Left lung (tissue), 10 donors: ENCODE measurements around the gene ADAMTS17. TPM values are rescaled to one million over a fixed set of nuclear protein-coding genes. Genes with fewer than 3 reads are reported as not detected.

Experiments used
- ATAC-seq: fragments of 200-7000 bp; cut with Tn5 transposase; one replicate; pipeline ENCODE4 v1.9.1; 2020; ENCODE audit warnings: moderate library complexity
- DNase-seq, 4 donors: peaks; one replicate each; pipeline ENCODE4 v3.0.0-alpha.2; 2013 to 2020
- H3K27ac ChIP-seq, 2 donors: fragments of 200-600 bp; sonication (generic) in 1 of 2; one replicate each; pipeline versions ENCODE4 v1.5.0 to v1.8.0; 2020 to 2021
- H3K27me3 ChIP-seq, 2 donors: fragments of 200-600 bp; sonication (generic) in 1 of 2; one replicate each; pipeline versions ENCODE4 v1.5.0 to v1.8.0; 2020 to 2021
- H3K36me3 ChIP-seq, 2 donors: fragments of 200-600 bp; sonication (generic) in 1 of 2; one replicate each; pipeline versions ENCODE4 v1.5.0 to v1.8.0; 2020 to 2021
- H3K4me1 ChIP-seq, 2 donors: fragments of 200-600 bp; one replicate each; pipeline ENCODE4 v1.8.0; 2021
- H3K4me3 ChIP-seq, 2 donors: fragments of 200-600 bp; sonication (generic) in 1 of 2; one replicate each; pipeline versions ENCODE4 v1.5.0 to v1.8.0; 2020 to 2021; ENCODE audit warnings: mild to moderate bottlenecking in 1 of 2
- H3K9me3 ChIP-seq, 2 donors: fragments of 200-600 bp; sonication (generic) in 1 of 2; one replicate each; pipeline versions ENCODE4 v1.5.0 to v1.8.0; 2020 to 2021
- intact Hi-C, 2 donors: fragments of 100-400 bp; cut with DNase I; formaldehyde crosslinking; loops; one replicate each; pipeline versions ENCODE4 v1.11.2 to v1.14.2; 2022
- polyA plus RNA-seq, 6 donors: library from polyadenylated mRNA; unstranded; fragments of 120-200 nt; gene quantifications; one replicate each; pipeline ENCODE4 v1.2.1, GENCODE V29; 2013; ENCODE audit not compliant: insufficient read length in 6 of 6
- total RNA-seq, 2 donors: library from RNA; stranded (reverse); fragmentation: NEBNext Ultra II Directional; extraction: Animal tissue kit (Norgen Biotek cat#: 25700); gene quantifications; one replicate each; pipeline ENCODE4 v1.2.1, GENCODE V29; 2021
- TF ChIP-seq, protein P1 (sequence below), 2 donors: fragments of 200-600 bp; sonication (generic) in 1 of 2; IDR thresholded peaks; one replicate each; pipeline versions ENCODE4 v1.5.0 to v1.8.0; 2021; ENCODE audit warnings: antibody characterized with exemption in 2 of 2
- donor health status: DM: no; HTN: yes; CAD: no.
- donor health status: DM: no; HTN: no; CAD: no.

The ADAMTS17 gene
- total and polyA plus RNA-seq, 8 donors, result 2.0 to 3.9 (median 3.4) TPM

DNA sequence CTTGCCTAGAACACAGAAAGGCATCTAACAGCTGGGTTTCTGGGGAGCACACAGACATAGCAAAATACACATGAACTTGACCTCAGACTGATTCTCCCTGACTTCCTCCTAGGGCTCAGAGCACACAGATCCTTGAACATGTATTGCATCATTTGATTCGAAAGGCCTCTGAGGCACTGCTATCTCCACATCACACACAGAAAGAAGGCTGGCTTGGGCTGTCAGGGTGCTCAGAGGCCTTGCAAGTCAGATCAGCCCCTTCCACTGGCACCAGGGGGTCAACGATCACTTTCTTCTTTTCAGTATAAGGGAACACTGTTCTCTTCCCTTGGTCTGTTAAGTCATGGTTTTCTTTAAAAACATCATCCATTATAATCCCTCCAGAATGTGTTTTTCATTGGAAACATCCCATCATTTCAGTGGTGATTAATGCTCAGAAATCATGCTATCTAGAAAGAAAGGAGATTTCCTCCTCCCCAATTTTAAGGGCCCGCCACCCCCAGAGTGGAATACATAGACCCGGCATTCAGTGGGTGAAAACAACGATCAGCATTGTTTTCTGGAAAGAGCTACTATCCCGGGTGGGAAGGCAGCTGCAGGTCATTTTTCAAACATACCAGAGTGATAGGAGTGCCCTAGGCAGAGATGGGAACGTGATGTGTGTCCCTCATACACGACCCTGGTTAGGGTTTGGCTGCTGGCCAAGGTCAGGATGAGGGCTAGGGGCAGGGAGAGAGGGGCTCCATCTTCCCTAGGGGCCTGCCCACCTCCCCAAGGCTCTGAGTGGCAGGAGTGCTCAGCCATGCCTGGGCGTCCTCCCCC, 355.3 kb downstream of the ADAMTS17 start:
- peaks cover 0 to 6% of the 10 kb centered on the region in 2 donors for H3K4me1 ChIP-seq
- H3K4me3 ChIP-seq, result no peak overlapping the region
- H3K27ac ChIP-seq, result no peak overlapping the region
- DNase-seq (no peak), ATAC-seq (no peak)
- peaks cover 0 to 18% of the 10 kb centered on the region in 2 donors for H3K27me3 ChIP-seq
- intact Hi-C loops, result no loop called here
- H3K36me3 ChIP-seq, result no peaks in the 10 kb centered on the region
- H3K9me3 ChIP-seq, result no peaks in the 10 kb centered on the region
- TF ChIP-seq, protein P1, sequence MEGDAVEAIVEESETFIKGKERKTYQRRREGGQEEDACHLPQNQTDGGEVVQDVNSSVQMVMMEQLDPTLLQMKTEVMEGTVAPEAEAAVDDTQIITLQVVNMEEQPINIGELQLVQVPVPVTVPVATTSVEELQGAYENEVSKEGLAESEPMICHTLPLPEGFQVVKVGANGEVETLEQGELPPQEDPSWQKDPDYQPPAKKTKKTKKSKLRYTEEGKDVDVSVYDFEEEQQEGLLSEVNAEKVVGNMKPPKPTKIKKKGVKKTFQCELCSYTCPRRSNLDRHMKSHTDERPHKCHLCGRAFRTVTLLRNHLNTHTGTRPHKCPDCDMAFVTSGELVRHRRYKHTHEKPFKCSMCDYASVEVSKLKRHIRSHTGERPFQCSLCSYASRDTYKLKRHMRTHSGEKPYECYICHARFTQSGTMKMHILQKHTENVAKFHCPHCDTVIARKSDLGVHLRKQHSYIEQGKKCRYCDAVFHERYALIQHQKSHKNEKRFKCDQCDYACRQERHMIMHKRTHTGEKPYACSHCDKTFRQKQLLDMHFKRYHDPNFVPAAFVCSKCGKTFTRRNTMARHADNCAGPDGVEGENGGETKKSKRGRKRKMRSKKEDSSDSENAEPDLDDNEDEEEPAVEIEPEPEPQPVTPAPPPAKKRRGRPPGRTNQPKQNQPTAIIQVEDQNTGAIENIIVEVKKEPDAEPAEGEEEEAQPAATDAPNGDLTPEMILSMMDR (IDR thresholded peaks at IDR 0.05), result no peak

DNA sequence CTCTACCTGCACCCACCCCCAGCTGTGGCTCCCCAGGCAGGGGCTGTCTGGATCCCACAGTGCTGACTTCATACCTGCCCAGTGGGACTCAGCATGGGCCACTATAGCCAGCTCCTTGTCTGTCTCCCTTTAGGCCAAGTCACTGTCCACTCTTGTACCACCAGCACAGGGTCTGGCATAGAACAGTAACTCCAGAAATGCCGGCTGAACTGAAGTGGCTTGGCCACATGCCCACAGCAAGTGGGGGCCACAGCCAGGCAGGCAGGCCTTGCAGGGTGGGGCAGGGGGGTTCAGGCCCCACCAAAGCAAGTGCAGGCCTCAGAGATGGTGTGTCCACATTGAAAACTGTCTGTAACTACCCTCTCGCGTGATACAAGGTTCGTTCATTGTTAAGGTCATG, 355.9 kb downstream of the ADAMTS17 start:
- H3K4me1 ChIP-seq, result peaks cover 0 to 6% of the 10 kb centered on the region in 2 donors
- intact Hi-C loops, result no loop called here
- ATAC-seq (no peak), DNase-seq (no peak)
- TF ChIP-seq, protein P1 (IDR thresholded peaks at IDR 0.05), result no peak
- H3K4me3 ChIP-seq, result no peak overlapping the region
- H3K27me3 ChIP-seq, result peaks cover 0 to 18% of the 10 kb centered on the region in 2 donors
- no peaks in the 10 kb centered on the region for H3K36me3 ChIP-seq
- no peak overlapping the region for H3K27ac ChIP-seq
- no peaks in the 10 kb centered on the region for H3K9me3 ChIP-seq

DNA sequence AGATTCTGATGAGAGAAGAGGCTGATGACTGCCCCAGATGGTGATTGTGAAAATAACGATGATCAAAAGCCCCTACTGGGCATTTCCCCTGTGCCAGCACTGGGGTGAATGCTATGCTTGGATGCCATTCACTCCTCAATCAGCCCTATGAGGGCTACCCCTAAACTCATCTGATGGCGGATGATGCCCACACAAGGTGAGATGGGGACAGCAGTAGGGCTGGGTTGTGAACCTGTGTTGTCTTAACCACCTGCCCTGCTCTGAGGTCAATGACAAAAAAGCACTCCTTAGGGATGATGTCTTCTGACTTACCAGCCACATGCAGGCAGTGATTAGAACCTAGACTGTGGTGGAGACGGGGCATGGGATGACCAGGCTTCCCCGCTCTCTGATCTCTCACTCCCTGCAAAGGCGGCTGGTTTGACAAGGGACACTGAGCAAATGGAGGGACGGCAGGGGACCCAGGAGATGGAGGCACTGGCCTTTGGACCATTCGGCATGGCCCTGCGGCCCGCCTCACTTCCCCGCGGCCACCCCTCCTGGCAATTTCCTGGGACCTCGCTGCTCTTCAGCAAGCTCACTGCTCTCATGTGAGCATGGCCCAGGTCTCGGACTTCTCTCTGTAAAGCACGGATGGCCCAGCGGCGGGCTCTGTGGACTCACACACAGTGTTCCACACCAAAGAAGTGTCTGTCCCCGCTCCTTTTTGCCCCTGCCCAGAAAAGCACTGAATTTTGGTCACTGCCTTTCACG, 357.1 kb downstream of the ADAMTS17 start:
- Histone ChIP-seq H3K9me3 (no peaks in the 10 kb centered on the region), H3K27me3 (peaks cover 0 to 18% of the 10 kb centered on the region in 2 donors), H3K4me1 (peaks cover 0 to 6% of the 10 kb centered on the region in 2 donors), H3K27ac (no peak overlapping the region), H3K4me3 (no peak overlapping the region), H3K36me3 (no peaks in the 10 kb centered on the region)
- intact Hi-C loops, result no loop called here
- ATAC-seq (no peak), DNase-seq (no peak)
- TF ChIP-seq, protein P1 (IDR thresholded peaks at IDR 0.05), result no peak

DNA sequence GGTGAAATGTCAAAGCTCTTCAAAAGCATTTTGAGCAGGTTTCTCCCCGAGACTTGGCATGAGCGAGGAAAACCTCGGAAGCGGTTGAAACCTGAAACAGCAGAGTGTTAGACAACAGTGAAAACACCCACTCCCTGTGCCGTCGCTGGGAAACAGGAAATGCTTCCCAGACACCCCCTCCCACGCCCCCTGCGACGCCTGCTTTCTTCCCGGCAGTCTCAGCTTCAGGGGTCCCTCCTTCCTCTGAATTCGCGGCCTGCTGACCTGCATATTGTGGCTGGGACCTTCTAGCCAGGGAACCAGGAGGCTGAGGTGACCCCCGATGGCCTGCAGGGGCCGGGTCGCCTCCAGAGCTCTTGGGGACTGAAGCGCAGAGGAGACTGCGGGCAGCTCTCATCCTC, 357.9 kb downstream of the ADAMTS17 start:
- Histone ChIP-seq H3K27me3 (peaks cover 0 to 18% of the 10 kb centered on the region in 2 donors), H3K9me3 (no peaks in the 10 kb centered on the region), H3K4me3 (no peak overlapping the region), H3K27ac (no peak overlapping the region), H3K36me3 (no peaks in the 10 kb centered on the region), H3K4me1 (peaks cover 0 to 6% of the 10 kb centered on the region in 2 donors)
- ATAC-seq (peak; percentile 57), DNase-seq (peak in 1 of 4 donors; percentile 41)
- TF ChIP-seq, protein P1 (IDR thresholded peaks at IDR 0.05), result no peak
- intact Hi-C loops, result no loop called here
